Liver (tissue), 9 donors: Measurements from ENCODE around the gene FAM185A. TPM values are rescaled to one million over a fixed set of nuclear protein-coding genes. Genes with fewer than 3 reads are reported as not detected.

Experiments
- DNase-seq: peaks from one replicate; pipeline ENCODE4 v3.0.0-alpha.2; 2017; ENCODE audit warnings: low spot score
- H3K27ac ChIP-seq, 2 donors: one replicate each; pipeline ENCODE4 v1.7.0; 2013; ENCODE audit warnings: inconsistent platforms in 2 of 2, low read length in 2 of 2, control low read depth in 1 of 2, low read depth in 1 of 2, mild to moderate bottlenecking in 1 of 2
- H3K27me3 ChIP-seq, 4 donors: one replicate each; pipeline versions ENCODE4 v1.6.1 to v1.7.0; 2013; ENCODE audit warnings: low read length in 3 of 4, inconsistent platforms in 1 of 4, mild to moderate bottlenecking in 1 of 4, moderate library complexity in 1 of 4; ENCODE audit not compliant: control insufficient read depth in 4 of 4, insufficient read depth in 4 of 4
- H3K36me3 ChIP-seq, 4 donors: one replicate each; pipeline versions ENCODE4 v1.6.1 to v1.7.0; 2013; ENCODE audit warnings: low read length in 3 of 4, mild to moderate bottlenecking in 3 of 4, low read depth in 1 of 4, moderate library complexity in 1 of 4; ENCODE audit not compliant: control insufficient read depth in 4 of 4, insufficient read depth in 3 of 4
- H3K4me1 ChIP-seq, 4 donors: one replicate each; pipeline versions ENCODE4 v1.6.1 to v1.7.0; 2013; ENCODE audit warnings: low read length in 3 of 4, mild to moderate bottlenecking in 3 of 4, moderate library complexity in 1 of 4; ENCODE audit not compliant: control insufficient read depth in 4 of 4, insufficient read depth in 4 of 4
- H3K4me3 ChIP-seq, 3 donors: one replicate each; pipeline versions ENCODE4 v1.6.1 to v1.7.0; 2013; ENCODE audit warnings: low read length in 3 of 3, control low read depth in 1 of 3, low read depth in 1 of 3, mild to moderate bottlenecking in 1 of 3
- H3K9ac ChIP-seq, 2 donors: one replicate each; pipeline ENCODE4 v1.7.0; 2013; ENCODE audit warnings: low read length in 2 of 2, mild to moderate bottlenecking in 2 of 2, moderate library complexity in 2 of 2, control low read depth in 1 of 2, low read depth in 1 of 2
- H3K9me3 ChIP-seq, 4 donors: one replicate each; pipeline versions ENCODE4 v1.6.1 to v1.7.0; 2013; ENCODE audit warnings: low read length in 3 of 4; ENCODE audit not compliant: control insufficient read depth in 4 of 4
- ATF3 ChIP-seq: IDR thresholded peaks from 2 replicates; pipeline ENCODE4 v1.6.1; 2016; ENCODE audit warnings: antibody characterized with exemption
- CTCF ChIP-seq: fragments of 150-350 bp; IDR thresholded peaks from 2 replicates; pipeline ENCODE4 v1.5.1; 2017; ENCODE audit warnings: improper control_type of control experiment, low read depth, low read length; ENCODE audit not compliant: missing input control
- EGR1 ChIP-seq, 2 donors: IDR thresholded peaks; 2 replicates each; pipeline ENCODE4 v1.6.1; 2016 to 2018; ENCODE audit warnings: antibody characterized with exemption in 2 of 2, low read depth in 2 of 2
- FOXA1 ChIP-seq: IDR thresholded peaks from 2 replicates; pipeline ENCODE4 v1.6.1; 2016; ENCODE audit warnings: antibody characterized with exemption
- FOXA2 ChIP-seq: IDR thresholded peaks from 2 replicates; pipeline ENCODE4 v1.6.1; 2016; ENCODE audit warnings: antibody characterized with exemption
- GABPA ChIP-seq, 2 donors: IDR thresholded peaks in 1 of 2; conservative IDR thresholded peaks in 1 of 2; 2 replicates each; pipeline ENCODE4 v1.6.1; 2016; ENCODE audit warnings: antibody characterized with exemption in 2 of 2, mild to moderate bottlenecking in 1 of 2, moderate library complexity in 1 of 2
- HNF4A ChIP-seq, 2 donors: conservative IDR thresholded peaks; 2 replicates each; pipeline ENCODE4 v1.6.1; 2016; ENCODE audit warnings: antibody characterized with exemption in 2 of 2, mild to moderate bottlenecking in 2 of 2
- HNF4G ChIP-seq: IDR thresholded peaks from 2 replicates; pipeline ENCODE4 v1.6.1; 2016; ENCODE audit warnings: antibody characterized with exemption
- JUND ChIP-seq, 2 donors: IDR thresholded peaks; 2 replicates each; pipeline ENCODE4 v1.6.1; 2016; ENCODE audit warnings: antibody characterized with exemption in 2 of 2
- MAX ChIP-seq: IDR thresholded peaks from 2 replicates; pipeline ENCODE4 v1.6.1; 2016; ENCODE audit warnings: antibody characterized with exemption
- NR2F2 ChIP-seq: IDR thresholded peaks from 2 replicates; pipeline ENCODE4 v1.6.1; 2016; ENCODE audit warnings: antibody characterized with exemption
- RAD21 ChIP-seq, 2 donors: IDR thresholded peaks; 2 replicates each; pipeline ENCODE4 v1.6.1; 2016; ENCODE audit warnings: antibody characterized with exemption in 2 of 2, mild to moderate bottlenecking in 2 of 2
- REST ChIP-seq: IDR thresholded peaks from 2 replicates; pipeline ENCODE4 v1.6.1; 2016; ENCODE audit warnings: antibody characterized with exemption, mild to moderate bottlenecking
- RXRA ChIP-seq, 2 donors: IDR thresholded peaks; 2 replicates each; pipeline ENCODE4 v1.6.1; 2017 to 2018; ENCODE audit warnings: antibody characterized with exemption in 2 of 2, mild to moderate bottlenecking in 1 of 2
- SP1 ChIP-seq: IDR thresholded peaks from 2 replicates; pipeline ENCODE4 v1.6.1; 2018; ENCODE audit warnings: antibody characterized with exemption, mild to moderate bottlenecking
- TAF1 ChIP-seq: conservative IDR thresholded peaks from 2 replicates; pipeline ENCODE4 v1.6.1; 2016; ENCODE audit warnings: antibody characterized with exemption, mild to moderate bottlenecking
- YY1 ChIP-seq: IDR thresholded peaks from 2 replicates; pipeline ENCODE4 v1.6.1; 2016; ENCODE audit warnings: antibody characterized with exemption, mild to moderate bottlenecking
- ZBTB33 ChIP-seq: IDR thresholded peaks from 2 replicates; pipeline ENCODE4 v1.6.1; 2016; ENCODE audit warnings: antibody characterized with exemption
- WGBS: extraction: QIAGEN DNeasy Blood & Tissue Kit; methylation state at CpG from one replicate; pipeline ENCODE4 v1.1.7; 2013; 5-methylcytosine and 5-hydroxymethylcytosine counted together
- polyA plus RNA-seq, 2 donors: library from polyadenylated mRNA; stranded (reverse) in 1 of 2; unstranded in 1 of 2; fragments of 200-250 nt in 1 of 2; fragments of >200 nt in 1 of 2; fragmentation: Nextera tagmentation in 1 of 2; extraction: Ambion mirVana in 1 of 2; gene quantifications; one replicate each; pipeline versions ENCODE4 v1.2.1 to v1.2.3, GENCODE V29; 2013 to 2015
- total RNA-seq, 2 donors: library from RNA; depleted of rRNA; stranded (reverse); fragments of >200 nt; gene quantifications; one replicate each; pipeline ENCODE4 v1.2.3, GENCODE V29; 2014
- donor health status: healthy.
- donor health status: healthy.
- donor health status: healthy.
- donor health status: healthy.
- donor health status: healthy.

Gene FAM185A
- total and polyA plus RNA-seq, 4 donors: 6.3 to 20.7 (median 7.3) TPM

GRCh38 chr7:102842284-102842683 lies 93.5 kb downstream of the FAM185A start (continued):
- no peak for TF ChIP-seq CTCF

GRCh38 chr7:102843850-102844249 lies 95.1 kb downstream of the FAM185A start:
- TF ChIP-seq MAX (no peak), RAD21 (IDR thresholded peaks at IDR 0.05) (no peak), TAF1 (no peak), NR2F2 (no peak), FOXA2 (no peak), CTCF (no peak), RXRA (IDR thresholded peaks at IDR 0.05) (no peak), REST (no peak), FOXA1 (no peak), YY1 (no peak), JUND (IDR thresholded peaks at IDR 0.05) (no peak), ZBTB33 (no peak), SP1 (no peak), HNF4A (conservative IDR thresholded peaks at IDR 0.05) (no peak), EGR1 (IDR thresholded peaks at IDR 0.05; ENCODE audit: low read depth in 2 of 2) (no peak), ATF3 (no peak), HNF4G (no peak), GABPA (IDR thresholded peaks at IDR 0.05 in 1 of 2, conservative IDR thresholded peaks at IDR 0.05 in 1 of 2) (no peak)
- no peaks in the 10 kb centered on the region for H3K4me1 ChIP-seq
- H3K36me3 ChIP-seq: no peaks in the 10 kb centered on the region
- H3K9me3 ChIP-seq: no peaks in the 10 kb centered on the region
- no peak for DNase-seq
- H3K27me3 ChIP-seq: no peaks in the 10 kb centered on the region
- H3K27ac ChIP-seq: no peak overlapping the region
- 94% methylated on average over 3 of the region's 3 CpGs for WGBS
- no peak overlapping the region for H3K4me3 ChIP-seq
- no peak overlapping the region for H3K9ac ChIP-seq
